CD4-positive, alpha-beta memory T cell (primary cell): ENCODE data around the gene BCAS1. TPM values are rescaled to one million over a fixed set of nuclear protein-coding genes. Genes with fewer than 3 reads are reported as not detected.

Source experiments
- CTCF ChIA-PET: fragments of 350-600 bp; sonication (Branson Sonifier 250); formaldehyde crosslinking; loops from one replicate; lab custom pipeline; 2021; ENCODE audit warnings: inconsistent platforms; ENCODE audit not compliant: partially characterized antibody; lab: Charles Lee
- POLR2A ChIA-PET: fragments of 350-600 bp; sonication (Branson Sonifier 250); formaldehyde crosslinking; loops from one replicate; lab custom pipeline; 2021; ENCODE audit not compliant: partially characterized antibody; lab: Charles Lee
- DNase-seq, 5 donors: peaks; one replicate each; pipeline versions ENCODE4 v3.0.0 to v3.0.0-alpha.2; 2020 to 2022; ENCODE audit warnings: mixed read lengths in 1 of 5
- H3K27ac ChIP-seq: one replicate; pipeline ENCODE4 v1.7.0; 2013; ENCODE audit warnings: low read depth, low read length
- H3K27me3 ChIP-seq: 2 replicates; pipeline ENCODE4 v1.7.0; 2013; ENCODE audit warnings: mild to moderate bottlenecking, low read length, moderate library complexity; ENCODE audit not compliant: insufficient read depth
- H3K36me3 ChIP-seq: 2 replicates; pipeline ENCODE4 v1.7.0; 2013; ENCODE audit warnings: mild to moderate bottlenecking, low read length, moderate library complexity; ENCODE audit not compliant: insufficient read depth
- H3K4me1 ChIP-seq: 2 replicates; pipeline ENCODE4 v1.7.0; 2013; ENCODE audit warnings: mild to moderate bottlenecking, low read length, moderate library complexity; ENCODE audit not compliant: insufficient read depth
- H3K4me3 ChIP-seq, 2 donors: one replicate each; pipeline ENCODE4 v1.7.0; 2013; ENCODE audit warnings: low read length in 2 of 2, mild to moderate bottlenecking in 1 of 2
- H3K9me3 ChIP-seq, 2 donors: one replicate each; pipeline ENCODE4 v1.7.0; 2013; ENCODE audit warnings: low read length in 2 of 2, control low read depth in 1 of 2; ENCODE audit not compliant: control insufficient read depth in 1 of 2
- H3K27ac Mint-ChIP-seq, 7 donors: one replicate each; pipeline ENCODE4 v1.8.0; 2020 to 2021; ENCODE audit warnings: mixed read lengths in 7 of 7, mild to moderate bottlenecking in 6 of 7, inconsistent platforms in 3 of 7, moderate library complexity in 3 of 7
- H3K27me3 Mint-ChIP-seq, 2 donors: one replicate each; pipeline ENCODE4 v1.8.0; 2020 to 2021; ENCODE audit warnings: mixed read lengths in 2 of 2
- H3K36me3 Mint-ChIP-seq, 2 donors: one replicate each; pipeline ENCODE4 v1.8.0; 2020 to 2021; ENCODE audit warnings: mixed read lengths in 2 of 2, inconsistent platforms in 1 of 2, mild to moderate bottlenecking in 1 of 2
- H3K4me1 Mint-ChIP-seq, 4 donors: one replicate each; pipeline ENCODE4 v1.8.0; 2020 to 2021; ENCODE audit warnings: mixed read lengths in 4 of 4, mild to moderate bottlenecking in 1 of 4
- H3K4me3 Mint-ChIP-seq, 8 donors: one replicate each; pipeline ENCODE4 v1.8.0; 2020 to 2021; ENCODE audit warnings: mixed read lengths in 8 of 8, mild to moderate bottlenecking in 7 of 8, moderate library complexity in 6 of 8, inconsistent platforms in 3 of 8
- H3K9me3 Mint-ChIP-seq, 8 donors: one replicate each; pipeline ENCODE4 v1.8.0; 2020 to 2021; ENCODE audit warnings: mixed read lengths in 8 of 8, mild to moderate bottlenecking in 5 of 8, inconsistent platforms in 3 of 8, moderate library complexity in 1 of 8
- intact Hi-C: fragments of 100-400 bp; cut with micrococcal nuclease; formaldehyde crosslinking; loops from one replicate; pipeline ENCODE4 v1.15.1; 2023
- polyA plus RNA-seq, 2 donors: library from polyadenylated mRNA; unstranded; fragments of 300-500 nt; fragmentation: Illumina TruSeq; gene quantifications; one replicate each; pipeline ENCODE4 v1.2.3, GENCODE V29; 2021
- total RNA-seq, 2 experiments: library from RNA; stranded (reverse); gene quantifications; one replicate each; pipeline ENCODE4 v1.2.3, GENCODE V29; 2021

The BCAS1 gene
- total and polyA plus RNA-seq, 4 experiments from 2014 or later = 0.17 to 0.32 (median 0.25) TPM; not detected in 1

- intact Hi-C loops = loop anchor here (1.0 to 5.0 kb wide), 5 partner anchors 116 to 1820 kb away; no protein-coding TSS in a partner anchor
- Mint-ChIP-seq H3K9me3 (no peaks in the 10 kb centered on the region), H3K4me3 (no peak overlapping the region), H3K36me3 (no peaks in the 10 kb centered on the region), H3K27ac (peak overlapping the region in 1 of 7 donors; percentile 38), H3K4me1 (peaks cover 0 to 10% (median 2%) of the 10 kb centered on the region in 4 donors), H3K27me3 (peaks cover 0 to 2% of the 10 kb centered on the region in 2 donors)
- Histone ChIP-seq H3K27me3 (no peaks in the 10 kb centered on the region), H3K4me1 (no peaks in the 10 kb centered on the region), H3K9me3 (no peaks in the 10 kb centered on the region), H3K4me3 (no peak overlapping the region), H3K27ac (no peak overlapping the region), H3K36me3 (no peaks in the 10 kb centered on the region)
- ChIA-PET CTCF (interaction anchor here (1.0 to 1.9 kb wide), 8 partner anchors 12 to 854 kb away, joined by 3 to 5 read pairs (median 3); no protein-coding TSS in a partner anchor), POLR2A (no interaction called here)
- DNase-seq = peak in 4 of 5 donors; percentile 12 to 32 (median 20)
These were observed 7.5 kb downstream of the BCAS1 start for GRCh38 chr20:54062812-54063280.

- DNase-seq = no peak
- ChIA-PET CTCF (interaction anchor here (0.9 to 1.9 kb wide), 8 partner anchors 10 to 503 kb away, joined by 3 to 6 read pairs (median 3); no protein-coding TSS in a partner anchor), POLR2A (no interaction called here)
- no peak overlapping the region for H3K4me3 Mint-ChIP-seq
- Histone ChIP-seq H3K4me3 (no peak overlapping the region), H3K4me1 (no peaks in the 10 kb centered on the region), H3K27me3 (no peaks in the 10 kb centered on the region), H3K27ac (no peak overlapping the region), H3K9me3 (no peaks in the 10 kb centered on the region), H3K36me3 (no peaks in the 10 kb centered on the region)
- no peaks in the 10 kb centered on the region for H3K36me3 Mint-ChIP-seq
- peaks cover 0 to 10% (median 2%) of the 10 kb centered on the region in 4 donors for H3K4me1 Mint-ChIP-seq
- H3K27me3 Mint-ChIP-seq = peaks cover 0 to 2% of the 10 kb centered on the region in 2 donors
- peak overlapping the region in 1 of 7 donors; percentile 22 for H3K27ac Mint-ChIP-seq
- intact Hi-C loops = loop anchor here (5.0 kb wide), 2 partner anchors 114 to 1754 kb away; no protein-coding TSS in a partner anchor
- no peaks in the 10 kb centered on the region for H3K9me3 Mint-ChIP-seq
These were observed 9.1 kb downstream of the BCAS1 start for GRCh38 chr20:54061101-54061881.

GRCh38 chr20:54059691-54060364 is 10.6 kb downstream of the BCAS1 start:
- Mint-ChIP-seq H3K27ac (no peak overlapping the region), H3K27me3 (no peaks in the 10 kb centered on the region), H3K36me3 (no peaks in the 10 kb centered on the region), H3K4me1 (peaks cover 0 to 10% (median 2%) of the 10 kb centered on the region in 4 donors), H3K9me3 (no peaks in the 10 kb centered on the region), H3K4me3 (no peak overlapping the region)
- Histone ChIP-seq H3K9me3 (no peaks in the 10 kb centered on the region), H3K4me1 (no peaks in the 10 kb centered on the region), H3K4me3 (no peak overlapping the region), H3K27ac (no peak overlapping the region), H3K36me3 (no peaks in the 10 kb centered on the region), H3K27me3 (no peaks in the 10 kb centered on the region)
- DNase-seq = no peak
- intact Hi-C loops = loop anchor here (5.0 kb wide), 2 partner anchors 113 to 1753 kb away; no protein-coding TSS in a partner anchor
- ChIA-PET CTCF (interaction anchor here (1.3 to 1.8 kb wide), 2 partner anchors 23 to 1748 kb away, joined by 3 to 6 read pairs; no protein-coding TSS in a partner anchor), POLR2A (no interaction called here)

GRCh38 chr20:54058420-54059139 is 11.8 kb downstream of the BCAS1 start:
- CTCF ChIA-PET = interaction anchor here (0.6 to 1.2 kb wide), 5 partner anchors 26 to 1746 kb away, joined by 3 to 5 read pairs (median 4); no protein-coding TSS in a partner anchor
- H3K27me3 Mint-ChIP-seq = no peaks in the 10 kb centered on the region

GRCh38 chr20:54056762-54057639 is 13.4 kb downstream of the BCAS1 start:
- DNase-seq = no peak
- Histone ChIP-seq H3K9me3 (no peaks in the 10 kb centered on the region), H3K27ac (no peak overlapping the region), H3K4me3 (no peak overlapping the region), H3K36me3 (no peaks in the 10 kb centered on the region), H3K27me3 (no peaks in the 10 kb centered on the region), H3K4me1 (no peaks in the 10 kb centered on the region)
- H3K27me3 Mint-ChIP-seq = peaks cover 0 to 3% of the 10 kb centered on the region in 2 donors
- no peaks in the 10 kb centered on the region for H3K36me3 Mint-ChIP-seq
- peak overlapping the region in 1 of 7 donors; percentile 12 for H3K27ac Mint-ChIP-seq
- ChIA-PET POLR2A (no interaction called here), CTCF (interaction anchor here (1.0 kb wide), 1 partner anchor 644 kb away, joined by 3 read pairs; no protein-coding TSS in a partner anchor)
- no peaks in the 10 kb centered on the region for H3K4me1 Mint-ChIP-seq
- H3K4me3 Mint-ChIP-seq = no peak overlapping the region
- intact Hi-C loops = no loop called here
- no peaks in the 10 kb centered on the region for H3K9me3 Mint-ChIP-seq

More at GRCh38 chr20:54058420-54059139, 11.8 kb downstream of the BCAS1 start:
- POLR2A ChIA-PET = no interaction called here
- Mint-ChIP-seq H3K4me1 (peaks cover 0 to under 1% (median 0%) of the 10 kb centered on the region in 4 donors), H3K36me3 (no peaks in the 10 kb centered on the region), H3K4me3 (no peak overlapping the region), H3K27ac (no peak overlapping the region), H3K9me3 (no peaks in the 10 kb centered on the region)
- Histone ChIP-seq H3K4me3 (no peak overlapping the region), H3K4me1 (no peaks in the 10 kb centered on the region), H3K27me3 (no peaks in the 10 kb centered on the region), H3K9me3 (no peaks in the 10 kb centered on the region), H3K36me3 (no peaks in the 10 kb centered on the region), H3K27ac (no peak overlapping the region)
- intact Hi-C loops = no loop called here
- no peak for DNase-seq

- H3K27me3 Mint-ChIP-seq = peaks cover 9 to 12% of the 10 kb centered on the region in 2 donors
- no peak overlapping the region for H3K27ac Mint-ChIP-seq
- no peak overlapping the region for H3K4me3 Mint-ChIP-seq
- H3K36me3 Mint-ChIP-seq = no peaks in the 10 kb centered on the region
- CTCF ChIA-PET = interaction anchor here (2.3 kb wide), 1 partner anchor 9 kb away, joined by 6 read pairs; no protein-coding TSS in a partner anchor
- no peaks in the 10 kb centered on the region for H3K27me3 ChIP-seq
- no peak overlapping the region for H3K27ac ChIP-seq
- H3K9me3 ChIP-seq = no peaks in the 10 kb centered on the region
- DNase-seq = no peak
- no peaks in the 10 kb centered on the region for H3K4me1 ChIP-seq
- intact Hi-C loops = no loop called here
- no peaks in the 10 kb centered on the region for H3K36me3 ChIP-seq
- H3K4me3 ChIP-seq = no peak overlapping the region
- POLR2A ChIA-PET = interaction anchor here (0.6 kb wide), 1 partner anchor 125 kb away, joined by 3 read pairs; no protein-coding TSS in a partner anchor
- no peaks in the 10 kb centered on the region for H3K4me1 Mint-ChIP-seq
- H3K9me3 Mint-ChIP-seq = peaks cover 0 to 2% (median 0%) of the 10 kb centered on the region in 8 donors
These were observed 15.9 kb downstream of the BCAS1 start for GRCh38 chr20:54054516-54054915.
